Choroid plexus epithelial cell (primary cell): ENCODE data around the gene UHRF1.

ENCODE experiments used
- DNase-seq: peaks from one replicate; pipeline ENCODE4 v3.0.0-alpha.2; 2010; ENCODE audit warnings: low read depth
- H3K4me3 ChIP-seq: 2 replicates; pipeline ENCODE4 v1.5.1; 2011; ENCODE audit warnings: low read depth, mild to moderate bottlenecking, control low read depth, low read length, moderate library complexity
- TF ChIP-seq, protein P1 (sequence below): conservative IDR thresholded peaks from 2 replicates; pipeline ENCODE4 v1.5.1; 2011; ENCODE audit warnings: low read depth, mild to moderate bottlenecking, control low read depth, inconsistent platforms, low read length, moderate library complexity

UHRF1 gene

DNA sequence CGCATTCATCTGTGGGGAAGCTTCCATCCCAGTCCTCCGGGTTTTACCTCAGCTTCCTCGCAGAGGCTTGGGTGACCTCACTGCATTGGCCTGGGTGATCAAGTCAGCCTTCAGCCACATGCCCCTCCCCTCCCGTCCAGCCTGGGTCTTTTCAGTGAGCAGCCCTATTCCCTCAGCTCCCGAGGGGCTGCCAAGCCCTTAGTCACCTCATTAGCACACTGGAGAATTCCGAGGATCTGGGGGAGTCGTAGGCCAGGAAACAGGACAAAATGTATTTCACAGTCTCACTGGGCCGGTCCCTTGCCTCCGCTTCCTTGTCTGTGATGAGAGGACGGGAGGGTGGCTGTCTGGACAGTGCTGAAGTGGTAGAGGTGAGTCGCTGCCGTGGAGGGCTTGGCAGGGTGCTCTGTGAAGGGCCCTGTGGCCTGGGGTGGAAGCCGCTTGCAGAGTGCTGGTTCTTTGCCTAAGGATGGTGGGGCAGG lies 79.5 kb downstream of the UHRF1 start:
- peak; percentile 47 for DNase-seq
- H3K4me3 ChIP-seq: no peak overlapping the region
- TF ChIP-seq, protein P1, sequence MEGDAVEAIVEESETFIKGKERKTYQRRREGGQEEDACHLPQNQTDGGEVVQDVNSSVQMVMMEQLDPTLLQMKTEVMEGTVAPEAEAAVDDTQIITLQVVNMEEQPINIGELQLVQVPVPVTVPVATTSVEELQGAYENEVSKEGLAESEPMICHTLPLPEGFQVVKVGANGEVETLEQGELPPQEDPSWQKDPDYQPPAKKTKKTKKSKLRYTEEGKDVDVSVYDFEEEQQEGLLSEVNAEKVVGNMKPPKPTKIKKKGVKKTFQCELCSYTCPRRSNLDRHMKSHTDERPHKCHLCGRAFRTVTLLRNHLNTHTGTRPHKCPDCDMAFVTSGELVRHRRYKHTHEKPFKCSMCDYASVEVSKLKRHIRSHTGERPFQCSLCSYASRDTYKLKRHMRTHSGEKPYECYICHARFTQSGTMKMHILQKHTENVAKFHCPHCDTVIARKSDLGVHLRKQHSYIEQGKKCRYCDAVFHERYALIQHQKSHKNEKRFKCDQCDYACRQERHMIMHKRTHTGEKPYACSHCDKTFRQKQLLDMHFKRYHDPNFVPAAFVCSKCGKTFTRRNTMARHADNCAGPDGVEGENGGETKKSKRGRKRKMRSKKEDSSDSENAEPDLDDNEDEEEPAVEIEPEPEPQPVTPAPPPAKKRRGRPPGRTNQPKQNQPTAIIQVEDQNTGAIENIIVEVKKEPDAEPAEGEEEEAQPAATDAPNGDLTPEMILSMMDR: no peak

DNA sequence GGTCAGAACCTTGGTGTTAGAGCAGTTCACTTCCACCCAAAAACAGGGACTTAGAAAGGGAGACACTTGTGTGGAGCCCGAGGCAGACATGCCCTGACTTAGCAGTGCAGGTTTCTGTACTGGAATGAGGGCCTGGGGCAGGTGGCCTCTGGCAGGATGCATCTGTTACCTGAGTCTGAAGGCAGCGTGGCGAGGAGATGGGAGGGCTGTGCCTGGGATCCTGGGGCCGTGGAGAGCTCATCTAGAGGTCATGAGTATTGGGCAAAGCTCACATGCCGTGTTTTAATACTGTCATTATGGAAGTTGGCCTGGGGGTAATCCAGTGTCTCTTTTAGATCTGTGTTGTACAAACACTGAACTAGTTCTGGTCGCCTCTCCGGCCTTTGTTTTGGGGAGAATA lies 81.0 kb downstream of the UHRF1 start:
- H3K4me3 ChIP-seq: no peak overlapping the region
- DNase-seq: no peak
- TF ChIP-seq, protein P1: no peak

DNA sequence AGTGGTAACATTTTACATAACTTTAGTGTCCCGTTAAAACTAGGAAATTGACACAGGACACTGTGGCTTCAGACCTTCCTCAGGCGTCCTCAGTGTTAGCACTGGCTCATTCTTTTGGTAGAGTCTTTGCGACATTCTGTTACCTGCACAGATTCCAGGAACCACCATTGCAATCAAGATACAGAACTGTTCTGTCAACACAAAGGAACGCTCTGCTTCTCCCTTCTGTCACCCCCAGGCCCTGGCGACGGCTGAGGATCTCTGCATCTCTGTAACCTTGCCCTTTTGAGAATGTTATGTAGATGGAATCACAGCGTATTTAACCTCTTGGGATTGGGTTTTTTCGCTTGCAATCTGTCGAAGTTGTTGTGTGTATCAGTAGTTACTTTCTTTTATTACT lies 82.2 kb downstream of the UHRF1 start:
- TF ChIP-seq, protein P1: no peak
- H3K4me3 ChIP-seq: no peak overlapping the region

DNA sequence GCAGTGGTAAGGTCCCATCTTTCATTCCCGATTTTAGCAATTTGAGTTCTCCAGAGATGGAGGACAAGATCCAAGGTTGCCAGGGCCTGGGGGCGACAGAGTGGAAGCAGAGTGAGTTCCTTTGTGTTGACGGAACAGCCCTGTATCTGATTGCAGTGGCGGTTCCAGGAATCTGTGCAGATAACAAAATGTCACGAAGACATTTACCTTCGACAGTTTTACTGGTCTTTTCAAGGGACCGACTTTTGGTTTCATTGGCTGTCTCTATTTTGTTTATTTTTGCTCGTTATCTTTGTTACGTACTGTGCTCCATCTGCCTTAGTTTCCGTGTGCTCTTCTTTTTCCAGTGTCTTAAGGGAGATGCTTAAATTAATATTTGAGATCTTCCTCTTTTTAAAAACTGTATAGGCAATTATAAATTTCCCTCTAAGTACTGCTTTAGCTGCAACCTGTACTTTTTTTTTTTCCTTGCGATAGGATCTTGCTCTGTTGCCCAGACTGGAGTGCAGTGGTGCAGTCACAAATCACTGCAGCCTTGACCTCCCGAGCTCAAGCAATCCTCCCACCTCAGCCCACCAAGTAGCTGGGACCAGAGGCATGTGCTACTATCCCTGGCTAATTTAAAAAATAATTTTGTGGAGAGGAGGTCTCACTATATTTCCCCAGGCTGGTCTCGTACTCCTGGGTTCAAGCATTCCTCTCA lies 82.8 kb downstream of the UHRF1 start:
- no peak overlapping the region for H3K4me3 ChIP-seq
- no peak for DNase-seq
- TF ChIP-seq, protein P1: no peak

More for the DNA sequence above, 82.2 kb downstream of the UHRF1 start:
- DNase-seq: no peak

DNA sequence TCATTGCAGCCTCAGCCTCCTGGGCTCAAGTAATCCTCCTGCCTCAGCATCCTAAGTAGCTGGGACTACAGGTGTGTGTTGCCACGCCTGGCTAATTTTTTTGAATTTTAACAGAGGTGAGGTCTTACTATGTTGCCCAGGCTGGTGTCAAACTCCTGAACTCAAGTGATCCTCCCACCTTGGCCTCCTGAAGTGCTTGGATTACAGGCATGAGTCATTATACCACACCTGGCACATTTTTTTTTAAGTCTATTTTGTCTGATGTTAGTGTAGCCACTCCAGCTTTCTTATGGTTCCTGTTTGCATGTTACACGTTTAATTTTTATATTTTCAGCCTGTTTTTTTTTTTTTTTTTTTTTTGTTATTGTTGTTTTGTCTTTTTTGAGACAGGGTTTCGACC lies 84.4 kb downstream of the UHRF1 start:
- H3K4me3 ChIP-seq: no peak overlapping the region
- TF ChIP-seq, protein P1: no peak
- DNase-seq: no peak

DNA sequence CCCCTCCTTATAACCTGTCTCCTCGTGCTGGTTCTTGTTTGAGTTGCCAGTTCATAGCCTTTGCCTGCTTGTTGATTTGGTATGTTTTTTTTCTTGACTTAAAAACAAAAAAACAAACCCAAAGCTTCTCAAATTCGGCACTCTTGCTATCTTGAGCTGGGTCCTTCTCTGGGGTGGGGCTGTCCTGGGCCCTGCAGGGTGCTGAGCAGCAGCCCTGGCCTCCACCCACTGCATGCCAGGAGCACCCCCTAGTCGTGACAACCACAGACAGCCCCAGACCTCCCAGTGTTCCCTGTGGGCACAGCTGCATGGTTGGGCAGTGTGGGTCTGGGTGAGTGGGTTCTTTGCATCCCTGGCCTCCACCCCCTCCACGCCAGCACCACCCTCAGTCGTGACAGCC lies 87.4 kb downstream of the UHRF1 start:
- TF ChIP-seq, protein P1: no peak
- H3K4me3 ChIP-seq: no peak overlapping the region
- no peak for DNase-seq

DNA sequence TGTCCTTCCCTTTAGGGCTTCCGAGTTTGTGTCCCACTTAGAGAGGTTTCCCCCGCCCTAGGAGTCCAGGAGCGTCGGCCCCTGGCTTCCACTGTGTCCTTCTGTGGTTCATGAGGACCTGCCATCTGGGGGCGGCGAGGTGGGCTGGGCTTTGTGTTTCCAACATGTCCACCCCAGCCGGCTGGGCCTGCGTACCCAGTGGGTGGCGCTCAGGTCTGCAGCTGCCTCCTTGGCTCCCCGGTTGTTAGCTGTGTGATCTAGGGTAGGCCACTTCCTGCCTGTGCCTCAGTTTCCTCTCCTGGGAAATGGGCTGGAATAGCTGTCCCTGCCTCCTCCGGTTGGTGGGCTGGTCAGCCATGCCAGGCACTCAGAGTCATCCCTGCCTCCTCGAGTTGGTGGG lies 88.0 kb downstream of the UHRF1 start:
- TF ChIP-seq, protein P1: no peak
- no peak overlapping the region for H3K4me3 ChIP-seq

More for the DNA sequence above, 88.0 kb downstream of the UHRF1 start:
- DNase-seq: no peak
